Lung (tissue), 16 donors: Measurements from ENCODE around the gene TMEM221. TPM values are rescaled to one million over a fixed set of nuclear protein-coding genes. Genes with fewer than 3 reads are reported as not detected.

ENCODE experiments used
- ATAC-seq: fragments of 200-7000 bp; cut with Tn5 transposase; one replicate; pipeline ENCODE4 v1.9.1; 2020; ENCODE audit warnings: moderate number of reproducible peaks; ENCODE audit not compliant: insufficient read depth, low FRiP score
- DNase-seq, 3 donors: peaks; one replicate each; pipeline ENCODE4 v3.0.0-alpha.2; 2013 to 2017
- H3K27ac ChIP-seq, 2 donors: one replicate each; pipeline ENCODE4 v1.5.1; 2013; ENCODE audit warnings: mild to moderate bottlenecking in 2 of 2, moderate library complexity in 2 of 2, control low read depth in 1 of 2, inconsistent platforms in 1 of 2, low read depth in 1 of 2, low read length in 1 of 2
- H3K27me3 ChIP-seq, 3 donors: one replicate each; pipeline ENCODE4 v1.5.1; 2013; ENCODE audit warnings: low read length in 2 of 3; ENCODE audit not compliant: control insufficient read depth in 3 of 3, insufficient read depth in 3 of 3
- H3K36me3 ChIP-seq, 4 donors: one replicate each; pipeline ENCODE4 v1.5.1; 2013; ENCODE audit warnings: low read length in 4 of 4, mild to moderate bottlenecking in 1 of 4, moderate library complexity in 1 of 4; ENCODE audit not compliant: control insufficient read depth in 4 of 4, insufficient read depth in 4 of 4
- H3K4me1 ChIP-seq, 5 donors: one replicate each; pipeline ENCODE4 v1.5.1; 2013; ENCODE audit warnings: low read length in 5 of 5, mild to moderate bottlenecking in 2 of 5, moderate library complexity in 1 of 5; ENCODE audit not compliant: control insufficient read depth in 5 of 5, insufficient read depth in 5 of 5
- H3K4me3 ChIP-seq: one replicate; pipeline ENCODE4 v1.5.1; 2013; ENCODE audit warnings: mild to moderate bottlenecking, control low read depth, moderate library complexity
- H3K9ac ChIP-seq, 2 donors: one replicate each; pipeline ENCODE4 v1.5.1; 2013; ENCODE audit warnings: low read length in 2 of 2, control low read depth in 1 of 2; ENCODE audit not compliant: insufficient read depth in 1 of 2
- H3K9me3 ChIP-seq, 4 donors: one replicate each; pipeline ENCODE4 v1.5.1; 2013; ENCODE audit warnings: low read length in 3 of 4, mild to moderate bottlenecking in 1 of 4, moderate library complexity in 1 of 4; ENCODE audit not compliant: control insufficient read depth in 4 of 4, insufficient read depth in 3 of 4
- CTCF ChIP-seq: IDR thresholded peaks from 2 replicates; pipeline ENCODE4 v1.5.1; 2012; ENCODE audit warnings: mild to moderate bottlenecking; ENCODE audit errors: control extremely low read depth, extremely low read depth
- WGBS, 2 donors: extraction: QIAGEN DNeasy Blood & Tissue Kit; methylation state at CpG; one replicate each; pipeline ENCODE4 v1.1.7; 2013; 5-methylcytosine and 5-hydroxymethylcytosine counted together
- long read RNA-seq, 5 donors: transcript quantifications; one replicate each; lab custom pipeline, GENCODE V29; 2026
- polyA plus RNA-seq, 2 donors: library from polyadenylated mRNA; stranded (reverse); fragments of 200-250 nt; gene quantifications; one replicate each; pipeline ENCODE4 v1.2.1, GENCODE V29; 2013
- total RNA-seq, 2 donors: library from RNA; depleted of rRNA in 1 of 2; stranded (reverse); fragments of >200 nt in 1 of 2; gene quantifications; one replicate each; pipeline ENCODE4 v1.2.1, GENCODE V29; 2014 to 2021
- donor health status: control.
- donor health status: control.
- donor health status: Bipolar disorder and iron deficiency.
- donor health status: healthy.
- donor health status: DM: yes; HTN: yes; CAD: no.

TMEM221 gene
- total RNA-seq, result under 1 TPM; 0.12 to 0.57 TPM
- polyA plus RNA-seq, result under 1 TPM; 0.06 to 0.08 TPM
- long read RNA-seq, donor 1, result 0 reads
- long read RNA-seq, donor 2, partial matches to known transcripts, result 0 of 2 reads
- long read RNA-seq, donor 2, other reads (novel, unspliced or antisense), result 0 of 2 reads
- long read RNA-seq, donor 3, result 0 reads
- long read RNA-seq, donor 4, result 0 reads
- long read RNA-seq, donor 5, partial matches to known transcripts, result 0 of 1 reads
- long read RNA-seq, donor 5, other reads (novel, unspliced or antisense), result 0 of 1 reads

DNA sequence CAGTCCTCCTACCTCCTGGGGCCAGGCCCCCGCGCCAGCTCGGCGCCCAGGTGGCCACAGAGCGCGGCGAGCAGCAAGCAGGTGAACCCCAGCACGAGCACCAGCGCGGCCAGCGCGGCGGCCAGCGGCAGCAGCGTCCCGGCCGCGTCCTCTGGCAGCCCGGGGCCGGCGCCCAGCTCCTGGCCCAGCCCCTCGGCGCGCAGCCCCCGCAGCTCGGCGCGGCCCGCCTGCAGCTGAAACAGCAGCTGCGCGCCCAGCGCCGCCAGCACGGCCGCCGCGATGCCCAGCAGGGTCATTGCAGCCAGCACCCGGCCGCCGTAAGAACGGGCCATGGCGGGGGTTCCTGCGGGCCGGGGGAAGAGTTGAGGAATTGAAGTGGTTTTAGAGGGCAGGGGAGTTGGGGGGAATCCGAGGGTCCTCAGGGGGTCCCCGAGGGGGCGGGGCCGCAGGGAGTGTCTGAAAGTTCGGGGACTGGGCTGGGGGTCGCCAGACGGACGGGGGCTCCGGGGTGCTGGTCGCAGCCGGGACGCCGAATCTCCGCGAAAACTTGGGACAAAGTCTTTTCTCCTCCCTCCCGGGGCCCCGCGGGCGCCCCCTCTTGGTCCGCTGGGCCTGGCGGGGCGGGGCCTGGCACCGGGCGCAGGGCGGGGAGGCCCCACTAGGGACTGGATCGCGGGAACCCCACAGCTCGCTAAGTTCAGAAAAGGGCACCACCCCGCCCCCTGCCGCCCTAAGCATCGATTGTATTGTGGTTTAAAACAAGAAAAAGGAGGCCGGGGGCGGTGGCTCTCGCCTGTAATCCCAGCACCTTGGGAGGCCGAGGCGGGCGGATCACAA is at the start of gene TMEM221:
Gene TMEM221 (minus strand): TSS at position 538 of the 837 bp plus-strand sequence. CDS start 206 bp downstream, at position 332.
- H3K4me3 ChIP-seq, result peak within 1 kb of the TSS; percentile 3
- H3K27me3 ChIP-seq, result peaks cover 0 to 10% (median 3%) of the 10 kb centered on the region in 3 donors
- H3K27ac ChIP-seq, result no peak within 1 kb of the TSS
- H3K9ac ChIP-seq, result no peak within 1 kb of the TSS
- no peak for TF ChIP-seq CTCF
- ATAC-seq (no peak), DNase-seq (peak; percentile 35 to 49 (median 46))
- peaks cover 0 to 7% (median 0%) of the 10 kb centered on the region in 5 donors for H3K4me1 ChIP-seq
- 2 to 4% methylated on average over 55 to 81 of the region's 81 CpGs for WGBS, 2 donors
- no peaks in the 10 kb centered on the region for H3K36me3 ChIP-seq
- H3K9me3 ChIP-seq, result peaks cover 0 to 2% (median 0%) of the 10 kb centered on the region in 4 donors

DNA sequence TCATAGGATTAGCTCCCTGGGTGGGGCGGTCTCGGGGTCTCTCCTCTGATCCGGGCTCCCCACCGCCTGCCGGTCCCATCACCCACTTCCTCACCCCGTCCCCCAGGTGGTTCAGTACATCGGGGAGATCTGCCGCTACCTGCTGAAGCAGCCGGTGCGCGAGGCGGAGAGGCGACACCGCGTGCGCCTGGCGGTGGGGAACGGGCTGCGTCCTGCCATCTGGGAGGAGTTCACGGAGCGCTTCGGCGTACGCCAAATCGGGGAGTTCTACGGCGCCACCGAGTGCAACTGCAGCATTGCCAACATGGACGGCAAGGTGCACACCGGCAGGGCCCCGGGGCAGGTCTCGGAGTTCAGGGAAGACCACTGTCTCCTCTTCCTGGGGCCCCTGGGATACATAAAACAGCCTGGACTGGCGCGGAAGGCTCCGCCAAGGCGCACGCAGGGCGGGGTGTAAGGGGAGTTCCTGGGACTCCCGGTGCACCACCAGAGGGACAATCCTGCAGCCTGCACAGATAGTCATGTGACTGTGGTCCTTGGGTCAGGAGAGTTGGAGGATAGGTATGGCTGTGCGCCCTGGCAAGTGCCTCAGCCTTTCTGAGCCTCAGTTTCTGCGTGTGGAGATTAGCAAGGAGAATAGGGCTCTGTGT is 48.8 kb upstream of the TMEM221 start:
- 86 to 88% methylated on average over 41 of the region's 41 CpGs for WGBS, 2 donors
- no peak for TF ChIP-seq CTCF
- no peak overlapping the region for H3K27ac ChIP-seq
- H3K27me3 ChIP-seq, result no peaks in the 10 kb centered on the region
- no peak for ATAC-seq
- H3K4me3 ChIP-seq, result no peak overlapping the region
- H3K36me3 ChIP-seq, result peaks cover 0 to 14% (median 7%) of the 10 kb centered on the region in 4 donors
- H3K9me3 ChIP-seq, result no peaks in the 10 kb centered on the region
- no peak for DNase-seq
- peaks cover 0 to 11% (median 5%) of the 10 kb centered on the region in 5 donors for H3K4me1 ChIP-seq
- no peak overlapping the region for H3K9ac ChIP-seq

GRCh38 chr19:17496337-17496997 is 48.0 kb upstream of the TMEM221 start:
- H3K9ac ChIP-seq, result no peak overlapping the region

More at GRCh38 chr19:17496337-17496997, 48.0 kb upstream of the TMEM221 start:
- 26 to 29% methylated on average over 14 of the region's 14 CpGs for WGBS, 2 donors
- Histone ChIP-seq H3K4me1 (peaks cover 0 to 11% (median 5%) of the 10 kb centered on the region in 5 donors), H3K9me3 (no peaks in the 10 kb centered on the region), H3K27ac (no peak overlapping the region), H3K36me3 (peaks cover 0 to 14% (median 7%) of the 10 kb centered on the region in 4 donors), H3K27me3 (no peaks in the 10 kb centered on the region), H3K4me3 (no peak overlapping the region)
- peak; percentile 40 to 67 (median 49) for DNase-seq
- TF ChIP-seq CTCF, result peak; percentile 80
- ATAC-seq, result peak; percentile 67
